Measurements from ENCODE around the gene OSBPL7. TPM values are rescaled to one million over a fixed set of nuclear protein-coding genes. Genes with fewer than 3 reads are reported as not detected.

The OSBPL7 gene
- total RNA-seq, 4 donors from 2014 or later: 1.1 to 4.6 (median 1.6) TPM

DNA sequence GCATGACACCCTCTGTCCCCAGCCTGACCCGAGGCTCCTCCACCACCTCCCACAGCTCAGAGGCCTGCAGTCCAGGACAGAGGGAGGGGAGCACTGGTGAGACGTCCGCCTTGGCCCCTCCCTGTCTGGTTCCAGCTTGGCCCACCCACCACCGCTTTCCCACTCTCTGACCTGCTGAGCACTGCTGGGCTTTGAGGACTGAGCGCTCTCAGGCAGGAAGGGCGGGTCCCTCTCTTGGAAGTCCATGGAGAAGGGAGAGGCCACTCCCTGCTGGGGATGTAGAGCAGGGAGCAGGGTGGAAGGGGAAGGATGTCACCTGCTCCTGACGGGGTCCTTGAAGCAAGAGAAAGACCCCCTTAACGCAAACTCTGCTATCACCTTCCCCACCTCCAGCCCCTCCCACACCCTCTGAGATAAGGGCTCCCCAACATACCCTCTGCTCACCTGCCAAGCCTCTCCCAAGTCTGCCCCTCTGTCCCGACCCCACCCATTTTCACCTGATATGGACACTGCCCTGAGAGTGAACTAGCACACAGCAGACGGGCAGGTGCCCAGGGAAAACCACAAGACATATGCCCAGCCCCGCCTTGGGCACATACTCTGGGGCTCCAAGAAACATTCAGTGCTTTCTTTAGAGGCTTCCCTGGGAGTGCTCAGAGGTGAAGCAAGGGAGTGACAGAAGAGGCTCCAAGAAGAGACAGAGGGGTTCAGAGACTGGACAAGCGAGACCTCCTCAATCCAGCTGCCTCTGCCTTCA is 1.4 kb downstream of the OSBPL7 start:
- Histone ChIP-seq H3K4me3 (peak overlapping the region in 1 of 4 donors; percentile 69), H3K4me1 (peaks cover 20 to 30% (median 21%) of the 10 kb centered on the region in 3 donors), H3K9me3 (no peaks in the 10 kb centered on the region), H3K27ac (peak overlapping the region in 1 of 4 donors; percentile 9), H3K27me3 (no peaks in the 10 kb centered on the region), H3K36me3 (peaks cover 16 to 69% (median 21%) of the 10 kb centered on the region in 3 donors)
- no peak for DNase-seq
- 55 to 56% methylated on average over 6 to 9 of the region's 12 CpGs for WGBS, 2 donors
- intact Hi-C loops (cut with DNase I): no loop called here
- no peak for TF ChIP-seq POLR2A (IDR thresholded peaks at IDR 0.05)
- TF ChIP-seq, protein P1, sequence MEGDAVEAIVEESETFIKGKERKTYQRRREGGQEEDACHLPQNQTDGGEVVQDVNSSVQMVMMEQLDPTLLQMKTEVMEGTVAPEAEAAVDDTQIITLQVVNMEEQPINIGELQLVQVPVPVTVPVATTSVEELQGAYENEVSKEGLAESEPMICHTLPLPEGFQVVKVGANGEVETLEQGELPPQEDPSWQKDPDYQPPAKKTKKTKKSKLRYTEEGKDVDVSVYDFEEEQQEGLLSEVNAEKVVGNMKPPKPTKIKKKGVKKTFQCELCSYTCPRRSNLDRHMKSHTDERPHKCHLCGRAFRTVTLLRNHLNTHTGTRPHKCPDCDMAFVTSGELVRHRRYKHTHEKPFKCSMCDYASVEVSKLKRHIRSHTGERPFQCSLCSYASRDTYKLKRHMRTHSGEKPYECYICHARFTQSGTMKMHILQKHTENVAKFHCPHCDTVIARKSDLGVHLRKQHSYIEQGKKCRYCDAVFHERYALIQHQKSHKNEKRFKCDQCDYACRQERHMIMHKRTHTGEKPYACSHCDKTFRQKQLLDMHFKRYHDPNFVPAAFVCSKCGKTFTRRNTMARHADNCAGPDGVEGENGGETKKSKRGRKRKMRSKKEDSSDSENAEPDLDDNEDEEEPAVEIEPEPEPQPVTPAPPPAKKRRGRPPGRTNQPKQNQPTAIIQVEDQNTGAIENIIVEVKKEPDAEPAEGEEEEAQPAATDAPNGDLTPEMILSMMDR (IDR thresholded peaks at IDR 0.05): no peak

DNA sequence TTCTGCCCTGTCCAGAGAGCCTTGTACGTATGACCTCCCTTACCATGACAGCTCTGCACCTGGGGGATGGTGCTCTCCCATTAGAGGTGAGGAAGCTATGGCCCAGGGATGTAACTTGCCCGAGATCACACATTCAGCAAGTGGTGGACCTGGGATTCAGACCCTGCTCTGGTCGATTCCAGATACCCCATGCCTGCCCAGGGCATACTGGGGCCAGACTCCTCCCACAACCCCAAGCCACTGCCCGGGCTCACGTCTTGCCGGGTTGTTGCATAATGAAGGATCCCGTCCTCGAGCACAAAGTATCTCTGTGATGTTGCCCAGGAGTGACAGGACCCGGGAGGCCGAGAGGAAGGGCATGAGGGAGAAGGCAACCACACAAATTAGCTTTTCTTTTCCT is 2.1 kb downstream of the OSBPL7 start:
- no peak overlapping the region for H3K27ac ChIP-seq
- peaks cover 20 to 30% (median 21%) of the 10 kb centered on the region in 3 donors for H3K4me1 ChIP-seq
- no peaks in the 10 kb centered on the region for H3K9me3 ChIP-seq
- no peak for DNase-seq
- H3K27me3 ChIP-seq: no peaks in the 10 kb centered on the region
- WGBS, 2 donors: 86 to 92% methylated on average over 2 to 5 of the region's 10 CpGs
- no peak overlapping the region for H3K4me3 ChIP-seq
- TF ChIP-seq, protein P1 (IDR thresholded peaks at IDR 0.05): no peak
- TF ChIP-seq POLR2A (IDR thresholded peaks at IDR 0.05): no peak
- peaks cover 16 to 70% (median 24%) of the 10 kb centered on the region in 3 donors for H3K36me3 ChIP-seq
- intact Hi-C loops (cut with DNase I): no loop called here

DNA sequence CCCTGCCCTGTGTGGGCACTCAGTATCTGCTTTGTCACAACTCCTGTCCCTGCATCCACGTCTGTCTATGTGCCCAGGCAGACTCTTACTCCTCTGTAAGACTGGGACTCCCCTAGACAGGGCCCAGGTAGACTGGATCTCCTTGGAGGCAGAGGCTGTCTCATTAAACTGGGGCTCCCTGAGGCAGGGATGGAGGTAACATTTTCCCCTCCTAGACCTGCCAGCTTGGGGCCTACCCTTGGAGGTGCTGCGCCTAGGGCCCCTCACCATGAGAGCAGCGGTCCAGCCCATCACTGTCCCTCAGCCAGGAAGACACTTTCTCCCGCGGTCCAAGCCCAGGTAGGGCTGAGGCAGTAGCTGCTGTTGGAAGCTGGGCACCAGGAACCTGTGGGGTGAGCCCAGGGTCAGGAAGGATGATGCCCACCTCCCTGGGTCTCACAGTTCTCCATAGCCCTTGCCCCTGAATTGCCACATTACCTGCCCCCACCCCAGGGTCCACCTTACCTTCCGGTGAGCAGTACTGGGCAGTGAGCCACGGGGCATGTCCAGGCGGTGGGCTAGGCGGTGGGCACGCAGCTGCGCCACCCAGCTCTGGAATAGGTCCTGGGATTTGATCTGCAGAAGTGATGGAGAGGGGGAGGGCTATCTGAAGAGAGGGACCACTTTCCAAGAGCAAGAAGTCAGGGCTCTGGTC is 3.4 kb downstream of the OSBPL7 start:
- no peak overlapping the region for H3K27ac ChIP-seq
- no peaks in the 10 kb centered on the region for H3K9me3 ChIP-seq
- H3K36me3 ChIP-seq: peaks cover 5 to 70% (median 20%) of the 10 kb centered on the region in 3 donors
- intact Hi-C loops (cut with DNase I): no loop called here
- no peaks in the 10 kb centered on the region for H3K27me3 ChIP-seq
- no peak for DNase-seq
- H3K4me3 ChIP-seq: no peak overlapping the region
- no peak for TF ChIP-seq POLR2A (IDR thresholded peaks at IDR 0.05)
- TF ChIP-seq, protein P1 (IDR thresholded peaks at IDR 0.05): no peak
- 67 to 80% methylated on average over 1 of the region's 11 CpGs for WGBS, 2 donors
- H3K4me1 ChIP-seq: peaks cover 20 to 30% (median 21%) of the 10 kb centered on the region in 3 donors

DNA sequence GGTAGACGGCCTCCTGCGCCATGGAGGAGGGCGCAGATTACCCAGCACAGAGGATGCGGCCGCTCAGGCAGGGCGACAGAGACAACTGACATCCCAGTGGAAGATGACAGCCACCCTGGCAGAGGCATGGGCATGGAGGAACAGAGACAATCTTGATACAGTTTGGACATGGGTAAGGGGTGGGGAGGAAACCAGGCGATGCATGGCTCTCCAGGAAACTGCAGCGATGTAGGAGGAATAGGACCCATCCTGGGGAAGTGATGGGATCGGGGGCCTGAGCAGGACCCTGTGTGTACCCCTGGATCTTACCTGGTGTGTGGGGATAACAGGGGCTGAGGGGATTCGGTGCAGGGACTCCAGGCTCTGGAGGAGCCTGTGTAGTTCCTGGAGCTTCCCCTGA is 4.6 kb downstream of the OSBPL7 start:
- 91 to 97% methylated on average over 10 of the region's 10 CpGs for WGBS, 2 donors
- H3K27ac ChIP-seq: no peak overlapping the region
- H3K9me3 ChIP-seq: no peaks in the 10 kb centered on the region
- DNase-seq: no peak
- no peak for TF ChIP-seq POLR2A (IDR thresholded peaks at IDR 0.05)
- TF ChIP-seq, protein P1 (IDR thresholded peaks at IDR 0.05): no peak
- peaks cover 15 to 22% (median 19%) of the 10 kb centered on the region in 3 donors for H3K4me1 ChIP-seq
- intact Hi-C loops (cut with DNase I): no loop called here
- H3K36me3 ChIP-seq: peaks cover 5 to 78% (median 20%) of the 10 kb centered on the region in 3 donors
- H3K27me3 ChIP-seq: no peaks in the 10 kb centered on the region
- H3K4me3 ChIP-seq: no peak overlapping the region

Data from esophagus squamous epithelium (tissue), 5 donors.